Activated B cell treated with CpG ODN at 0.5 μM for 24 hours (primary cell): ENCODE results near the gene WNK1. TPM values are rescaled to one million over a fixed set of nuclear protein-coding genes. Genes with fewer than 3 reads are reported as not detected.

Experiments
- ATAC-seq: fragments of 200-7000 bp; cut with Tn5 transposase; one replicate; pipeline ENCODE4 v1.10.0; 2021; ENCODE audit warnings: low read depth, mild to moderate bottlenecking, moderate library complexity
- CTCF ChIA-PET: fragments of 350-600 bp; sonication (Branson Sonifier 250); formaldehyde crosslinking; loops from one replicate; lab custom pipeline; 2021; ENCODE audit warnings: antibody characterized with exemption; lab: Charles Lee
- POLR2A ChIA-PET: fragments of 350-600 bp; sonication (Branson Sonifier 250); formaldehyde crosslinking; loops from one replicate; lab custom pipeline; 2021; ENCODE audit warnings: antibody characterized with exemption; lab: Charles Lee
- DNase-seq: peaks from one replicate; pipeline ENCODE4 v3.0.0; 2022
- H3K27ac Mint-ChIP-seq: one replicate; pipeline ENCODE4 v1.8.0; 2020; ENCODE audit warnings: mixed read lengths
- H3K27me3 Mint-ChIP-seq: one replicate; pipeline ENCODE4 v1.8.0; 2021; ENCODE audit warnings: mixed read lengths
- H3K36me3 Mint-ChIP-seq: one replicate; pipeline ENCODE4 v1.8.0; 2021; ENCODE audit warnings: low read depth, mixed read lengths
- H3K4me1 Mint-ChIP-seq: one replicate; pipeline ENCODE4 v1.8.0; 2021; ENCODE audit warnings: mixed read lengths
- H3K4me3 Mint-ChIP-seq: one replicate; pipeline ENCODE4 v1.8.0; 2020; ENCODE audit warnings: mild to moderate bottlenecking, mixed read lengths
- H3K9me3 Mint-ChIP-seq: one replicate; pipeline ENCODE4 v1.8.0; 2020; ENCODE audit warnings: mixed read lengths
- CTCF ChIP-seq: fragments of 200-600 bp; IDR thresholded peaks from one replicate; pipeline ENCODE4 v1.8.0; 2022; ENCODE audit warnings: antibody characterized with exemption, mild to moderate bottlenecking
- intact Hi-C: fragments of 100-400 bp; cut with micrococcal nuclease; formaldehyde crosslinking; loops from one replicate; pipeline ENCODE4 v1.15.1; 2024
- total RNA-seq: library from RNA; stranded (reverse); gene quantifications from 2 replicates; pipeline ENCODE4 v1.2.3, GENCODE V29; 2022

WNK1 gene
- total RNA-seq, 1 donor from 2014 or later, result 155 TPM

- CTCF ChIA-PET, result no interaction called here
- ATAC-seq (no peak), DNase-seq (no peak)
- Mint-ChIP-seq H3K4me1 (peaks cover 14% of the 10 kb centered on the region), H3K27ac (no peak overlapping the region), H3K9me3 (no peaks in the 10 kb centered on the region), H3K4me3 (no peak overlapping the region), H3K27me3 (no peaks in the 10 kb centered on the region), H3K36me3 (peaks cover 94% of the 10 kb centered on the region)
- POLR2A ChIA-PET, result no interaction called here
- intact Hi-C loops, result no loop called here
- no peak for TF ChIP-seq CTCF
Measured at GRCh38 chr12:903055-903454, 150.7 kb downstream of the WNK1 start.

GRCh38 chr12:904010-904414 is 151.6 kb downstream of the WNK1 start:
- TF ChIP-seq CTCF, result no peak
- intact Hi-C loops, result no loop called here
- Mint-ChIP-seq H3K9me3 (no peaks in the 10 kb centered on the region), H3K36me3 (peaks cover 93% of the 10 kb centered on the region), H3K4me3 (no peak overlapping the region), H3K27ac (no peak overlapping the region), H3K27me3 (no peaks in the 10 kb centered on the region), H3K4me1 (peaks cover 14% of the 10 kb centered on the region)
- ChIA-PET POLR2A (no interaction called here), CTCF (no interaction called here)
- DNase-seq (no peak), ATAC-seq (no peak)

- intact Hi-C loops, result no loop called here
- H3K36me3 Mint-ChIP-seq, result peaks cover 92% of the 10 kb centered on the region
- peak; percentile 10 for ATAC-seq
- no peak overlapping the region for H3K4me3 Mint-ChIP-seq
- TF ChIP-seq CTCF, result no peak
- no peaks in the 10 kb centered on the region for H3K9me3 Mint-ChIP-seq
- no peak overlapping the region for H3K27ac Mint-ChIP-seq
- POLR2A ChIA-PET, result no interaction called here
- CTCF ChIA-PET, result interaction anchor here (1.2 kb wide), 1 partner anchor 188 kb away, joined by 4 read pairs; no protein-coding TSS in a partner anchor
- no peaks in the 10 kb centered on the region for H3K27me3 Mint-ChIP-seq
- DNase-seq, result no peak
- peaks cover 17% of the 10 kb centered on the region for H3K4me1 Mint-ChIP-seq
Measured at GRCh38 chr12:905261-906031, 153.1 kb downstream of the WNK1 start.

- H3K36me3 Mint-ChIP-seq, result peaks cover 90% of the 10 kb centered on the region
- H3K27ac Mint-ChIP-seq, result no peak overlapping the region
- no peaks in the 10 kb centered on the region for H3K27me3 Mint-ChIP-seq
- ATAC-seq (no peak), DNase-seq (no peak)
- no peaks in the 10 kb centered on the region for H3K9me3 Mint-ChIP-seq
- peaks cover 17% of the 10 kb centered on the region for H3K4me1 Mint-ChIP-seq
- TF ChIP-seq CTCF, result no peak
- POLR2A ChIA-PET, result no interaction called here
- intact Hi-C loops, result no loop called here
- CTCF ChIA-PET, result interaction anchor here (1.2 kb wide), 1 partner anchor 187 kb away, joined by 4 read pairs; no protein-coding TSS in a partner anchor
- H3K4me3 Mint-ChIP-seq, result no peak overlapping the region
Measured at GRCh38 chr12:906062-906585, 153.7 kb downstream of the WNK1 start.

GRCh38 chr12:907413-908185 is 155.2 kb downstream of the WNK1 start:
- H3K4me1 Mint-ChIP-seq, result peaks cover 20% of the 10 kb centered on the region
- no peak overlapping the region for H3K27ac Mint-ChIP-seq
- H3K4me3 Mint-ChIP-seq, result no peak overlapping the region
- peaks cover 84% of the 10 kb centered on the region for H3K36me3 Mint-ChIP-seq
- no peaks in the 10 kb centered on the region for H3K9me3 Mint-ChIP-seq
- DNase-seq, result no peak
- no peaks in the 10 kb centered on the region for H3K27me3 Mint-ChIP-seq
- no peak for ATAC-seq
- intact Hi-C loops, result no loop called here
- TF ChIP-seq CTCF, result no peak
- ChIA-PET POLR2A (no interaction called here), CTCF (no interaction called here)
